SK-N-MC (cell line): ENCODE results near the gene RWDD1.

Experiments used
- EZH2 ChIP-seq: fragments of 200-600 bp; sonication (generic); IDR thresholded peaks from one replicate; pipeline ENCODE4 v1.6.1; 2017; ENCODE audit warnings: antibody characterized with exemption
- POLR2AphosphoS5 ChIP-seq: IDR thresholded peaks from 2 replicates; pipeline ENCODE4 v1.6.1; 2012; ENCODE audit warnings: mild to moderate bottlenecking, low read depth, low read length, borderline replicate concordance

DNA sequence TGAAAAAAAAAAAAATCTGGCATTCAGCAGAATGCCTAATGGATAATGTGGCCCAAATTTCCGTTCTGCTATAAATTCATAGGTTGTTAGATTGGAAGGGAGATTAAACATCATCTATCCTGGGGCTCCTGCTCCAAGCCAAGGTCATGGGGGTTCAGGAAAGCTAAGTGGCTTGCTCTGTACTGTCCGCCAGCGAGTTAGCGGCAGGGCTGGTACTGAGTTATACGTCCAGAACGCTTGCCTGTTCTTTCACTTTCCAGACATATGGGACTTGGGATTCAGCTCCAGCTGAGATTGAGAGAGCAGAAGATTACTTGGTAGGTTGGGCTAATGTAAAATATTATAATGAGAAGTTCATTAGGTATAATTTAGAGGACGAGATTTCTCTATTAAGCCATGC lies 858 bp downstream of the RWDD1 start:
- TF ChIP-seq EZH2 (no peak), POLR2AphosphoS5 (no peak)
